Endothelial cell of umbilical vein (primary cell): Measurements from ENCODE around the gene TMEM125. TPM values are rescaled to one million over a fixed set of nuclear protein-coding genes. Genes with fewer than 3 reads are reported as not detected.

Source experiments
- BruUV-seq: library from RNA; stranded (reverse); fragments of 400-500 nt; replicated peaks from 2 replicates; lab custom pipeline; 2021; lab: Mats Ljungman, UMichigan
- CTCF ChIA-PET: fragments of 300-600, 350-600 bp; sonication (Branson Sonifier 250); formaldehyde crosslinking; loops from one replicate; lab custom pipeline; 2021; ENCODE audit warnings: antibody characterized with exemption, inconsistent platforms; lab: Charles Lee
- POLR2A ChIA-PET: fragments of 300-600, 350-600 bp; sonication (Branson Sonifier 250); formaldehyde crosslinking; loops from one replicate; lab custom pipeline; 2021; ENCODE audit warnings: antibody characterized with exemption, inconsistent platforms; lab: Charles Lee
- DNase-seq: peaks from one replicate; pipeline ENCODE4 v3.0.0-alpha.2; 2011; ENCODE audit warnings: low read depth, low spot score
- FAIRE-seq: peaks from 2 replicates; lab custom pipeline; 2011; peaks lifted over from hg19 to GRCh38; lab: Jason Lieb, UNC
- H2AFZ ChIP-seq: 2 replicates; pipeline ENCODE4 v1.6.0; 2012; ENCODE audit warnings: low read depth, low read length, control low read depth, inconsistent platforms
- H3K27ac ChIP-seq: 2 replicates; pipeline ENCODE4 v1.5.1; 2011; ENCODE audit warnings: low read depth, mild to moderate bottlenecking, control low read depth, low read length, moderate library complexity; ENCODE audit not compliant: insufficient read depth
- H3K27me3 ChIP-seq, 2 experiments: 2 replicates each; pipeline versions ENCODE4 v1.6.0 to v1.6.1; 2011; ENCODE audit warnings: low read length in 2 of 2, mixed read lengths in 1 of 2; ENCODE audit not compliant: control insufficient read depth in 2 of 2, insufficient read depth in 2 of 2
- H3K36me3 ChIP-seq, 2 experiments: 2 replicates in 1 of 2; 3 replicates in 1 of 2; pipeline ENCODE4 v1.5.1; 2011; ENCODE audit warnings: low read length in 2 of 2, mild to moderate bottlenecking in 1 of 2, moderate library complexity in 1 of 2; ENCODE audit not compliant: control insufficient read depth in 2 of 2, insufficient read depth in 2 of 2; ENCODE audit errors: extremely low read depth in 1 of 2
- H3K4me1 ChIP-seq: 3 replicates; pipeline ENCODE4 v1.5.1; 2011; ENCODE audit warnings: mild to moderate bottlenecking, low read length; ENCODE audit not compliant: control insufficient read depth, insufficient read depth; ENCODE audit errors: extremely low read depth
- H3K4me2 ChIP-seq: 2 replicates; pipeline ENCODE4 v1.6.1; 2011; ENCODE audit warnings: low read length, control low read depth, mixed read lengths; ENCODE audit not compliant: insufficient read depth
- H3K4me3 ChIP-seq, 3 experiments: fragments of 200-600 bp in 1 of 3; sonication (generic), shearing (Covaris generic) in 1 of 3; replicated peaks in 1 of 3; 2 replicates each; pipeline ENCODE4 v1.5.1; 2011 to 2016; ENCODE audit warnings: control low read depth in 3 of 3, low read length in 3 of 3, mild to moderate bottlenecking in 2 of 3, inconsistent platforms in 1 of 3, low read depth in 1 of 3, moderate library complexity in 1 of 3; ENCODE audit not compliant: insufficient read depth in 1 of 3
- H3K79me2 ChIP-seq: 2 replicates; pipeline ENCODE4 v1.6.0; 2012; ENCODE audit warnings: low read length, inconsistent platforms; ENCODE audit not compliant: control insufficient read depth, insufficient read depth
- H3K9ac ChIP-seq: replicated peaks from 2 replicates; pipeline ENCODE3; 2011; ENCODE audit warnings: low read length, control low read depth; ENCODE audit not compliant: insufficient read depth; ENCODE audit errors: extremely low read depth
- H3K9me1 ChIP-seq: replicated peaks from 3 replicates; pipeline ENCODE4 v1.6.0; 2011; ENCODE audit warnings: mild to moderate bottlenecking, low read length; ENCODE audit not compliant: control insufficient read depth, insufficient read depth; ENCODE audit errors: extremely low read depth
- H3K9me3 ChIP-seq: replicated peaks from 2 replicates; pipeline ENCODE4 v1.5.1; 2012; ENCODE audit warnings: low read length, inconsistent platforms; ENCODE audit not compliant: control insufficient read depth, insufficient read depth
- H4K20me1 ChIP-seq: replicated peaks from 2 replicates; pipeline ENCODE3; 2011; ENCODE audit warnings: mild to moderate bottlenecking, low read length; ENCODE audit not compliant: control insufficient read depth, insufficient read depth; ENCODE audit errors: extremely low read depth
- EZH2 ChIP-seq: IDR thresholded peaks from 2 replicates; pipeline ENCODE4 v1.6.1; 2012; ENCODE audit warnings: borderline replicate concordance, low read depth, mild to moderate bottlenecking, moderate library complexity, low read length, inconsistent platforms; ENCODE audit not compliant: severe bottlenecking
- FOS ChIP-seq: IDR thresholded peaks from 2 replicates; pipeline ENCODE4 v1.6.1; 2011; ENCODE audit warnings: mild to moderate bottlenecking, low read length, moderate library complexity, borderline replicate concordance; ENCODE audit not compliant: insufficient read depth
- GATA2 ChIP-seq: IDR thresholded peaks from 2 replicates; pipeline ENCODE4 v1.7.0; 2011; ENCODE audit warnings: low read depth, mild to moderate bottlenecking, moderate library complexity, mixed read lengths, low read length; ENCODE audit not compliant: insufficient read length, insufficient read depth
- JUN ChIP-seq: IDR thresholded peaks from 2 replicates; pipeline ENCODE4 v1.6.1; 2011; ENCODE audit warnings: borderline replicate concordance, low read depth; ENCODE audit not compliant: insufficient read length, insufficient read depth
- MYC ChIP-seq: IDR thresholded peaks from one replicate; pipeline ENCODE4 v1.6.1; 2011; ENCODE audit warnings: mild to moderate bottlenecking, low read depth, low read length
- POLR2A ChIP-seq: IDR thresholded peaks from 2 replicates; pipeline ENCODE4 v1.6.1; 2012; ENCODE audit warnings: low read depth, mild to moderate bottlenecking, control low read depth, low read length
- POLR2AphosphoS5 ChIP-seq: IDR thresholded peaks from 2 replicates; pipeline ENCODE4 v1.6.1; 2012; ENCODE audit warnings: low read depth, mild to moderate bottlenecking, control low read depth, low read length, moderate library complexity; ENCODE audit not compliant: insufficient read depth
- dilution Hi-C: fragments of 300-500 bp; cut with MboI; formaldehyde crosslinking; loops from one replicate; pipeline ENCODE4 v1.15.0; 2019; ENCODE audit warnings: low sequenced_read_pairs; ENCODE audit not compliant: extremely low pct_ligation_motif_present
- intact Hi-C: fragments of 100-400 bp; cut with micrococcal nuclease; formaldehyde crosslinking; loops from one replicate; pipeline ENCODE4 v1.10.0; 2022
- polyA plus RNA-seq, 4 experiments: library from polyadenylated mRNA; depleted of rRNA in 3 of 4; stranded (reverse) in 3 of 4; unstranded in 1 of 4; fragments of >200 nt; gene quantifications; 2 replicates each; pipeline versions ENCODE4 v1.2.1 to v1.2.3, GENCODE V29; 2011 to 2012; ENCODE audit warnings: missing spikeins in 1 of 4
- total RNA-seq: library from RNA; stranded (reverse); gene quantifications from 2 replicates; pipeline ENCODE4 v1.2.3, GENCODE V29; 2021
- TF ChIP-seq, protein P1 (sequence below), 2 donors: IDR thresholded peaks; 1 replicate in 1 of 2; 2 replicates in 1 of 2; pipeline ENCODE4 v1.5.1; 2011; ENCODE audit warnings: low read length in 2 of 2, mild to moderate bottlenecking in 2 of 2, moderate library complexity in 2 of 2, control low read depth in 1 of 2, inconsistent platforms in 1 of 2, low read depth in 1 of 2; ENCODE audit not compliant: insufficient read depth in 1 of 2; ENCODE audit errors: extremely low read depth in 1 of 2
- TF ChIP-seq, protein P2 (sequence below): IDR thresholded peaks from 2 replicates; pipeline ENCODE4 v1.6.1; 2011; ENCODE audit not compliant: insufficient read depth, insufficient read length

Gene TMEM125
- total and polyA plus RNA-seq, 2 donors (not counting 3 experiments of a cell fraction or from before 2014, with no cell fraction given) = 0.17 TPM; not detected in 1

DNA sequence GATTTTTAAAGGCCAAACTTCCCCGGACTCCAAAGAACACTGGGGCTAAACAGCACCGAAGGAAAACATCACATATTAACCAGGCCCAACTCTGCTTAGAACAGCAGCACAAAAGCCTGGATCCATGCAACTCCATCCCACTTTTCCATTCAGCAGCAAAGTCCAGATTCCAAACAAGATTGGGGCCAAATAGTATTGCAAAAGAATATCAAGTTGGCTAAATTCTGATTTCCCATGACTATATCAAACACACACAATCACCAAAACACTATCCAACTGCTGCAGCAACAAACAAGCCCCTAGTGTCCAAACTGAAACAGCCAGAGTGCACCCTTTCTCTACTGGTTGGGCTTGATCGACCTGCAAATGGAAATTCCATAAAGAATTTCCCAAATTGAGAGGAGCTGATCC lies 19.4 kb upstream of the TMEM125 start:
- H2AFZ ChIP-seq = no peak overlapping the region
- H3K36me3 ChIP-seq = no peaks in the 10 kb centered on the region
- FAIRE-seq (no peak), DNase-seq (no peak)
- H3K4me3 ChIP-seq = no peak overlapping the region
- intact Hi-C loops = no loop called here
- ChIA-PET POLR2A (no interaction called here), CTCF (no interaction called here)
- H3K9me1 ChIP-seq = no peaks in the 10 kb centered on the region
- H4K20me1 ChIP-seq = no peaks in the 10 kb centered on the region
- no peak for TF ChIP-seq MYC
- TF ChIP-seq, protein P1, sequence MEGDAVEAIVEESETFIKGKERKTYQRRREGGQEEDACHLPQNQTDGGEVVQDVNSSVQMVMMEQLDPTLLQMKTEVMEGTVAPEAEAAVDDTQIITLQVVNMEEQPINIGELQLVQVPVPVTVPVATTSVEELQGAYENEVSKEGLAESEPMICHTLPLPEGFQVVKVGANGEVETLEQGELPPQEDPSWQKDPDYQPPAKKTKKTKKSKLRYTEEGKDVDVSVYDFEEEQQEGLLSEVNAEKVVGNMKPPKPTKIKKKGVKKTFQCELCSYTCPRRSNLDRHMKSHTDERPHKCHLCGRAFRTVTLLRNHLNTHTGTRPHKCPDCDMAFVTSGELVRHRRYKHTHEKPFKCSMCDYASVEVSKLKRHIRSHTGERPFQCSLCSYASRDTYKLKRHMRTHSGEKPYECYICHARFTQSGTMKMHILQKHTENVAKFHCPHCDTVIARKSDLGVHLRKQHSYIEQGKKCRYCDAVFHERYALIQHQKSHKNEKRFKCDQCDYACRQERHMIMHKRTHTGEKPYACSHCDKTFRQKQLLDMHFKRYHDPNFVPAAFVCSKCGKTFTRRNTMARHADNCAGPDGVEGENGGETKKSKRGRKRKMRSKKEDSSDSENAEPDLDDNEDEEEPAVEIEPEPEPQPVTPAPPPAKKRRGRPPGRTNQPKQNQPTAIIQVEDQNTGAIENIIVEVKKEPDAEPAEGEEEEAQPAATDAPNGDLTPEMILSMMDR (IDR thresholded peaks at IDR 0.05; ENCODE audit: extremely low read depth in 1 of 2, insufficient read depth in 1 of 2, low read depth in 1 of 2, low read length in 2 of 2) = no peak
- TF ChIP-seq JUN = no peak
- TF ChIP-seq EZH2 = no peak
- TF ChIP-seq, protein P2, sequence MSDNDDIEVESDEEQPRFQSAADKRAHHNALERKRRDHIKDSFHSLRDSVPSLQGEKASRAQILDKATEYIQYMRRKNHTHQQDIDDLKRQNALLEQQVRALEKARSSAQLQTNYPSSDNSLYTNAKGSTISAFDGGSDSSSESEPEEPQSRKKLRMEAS = no peak
- no peak for TF ChIP-seq FOS
- no peak for TF ChIP-seq POLR2A
- no peak for TF ChIP-seq GATA2
- no peak for TF ChIP-seq POLR2AphosphoS5
- H3K4me2 ChIP-seq = no peak overlapping the region
- H3K4me1 ChIP-seq = no peaks in the 10 kb centered on the region
- no peaks in the 10 kb centered on the region for H3K9me3 ChIP-seq
- H3K27me3 ChIP-seq = peaks cover 5 to 11% of the 10 kb centered on the region in 2 experiments
- no peaks in the 10 kb centered on the region for H3K79me2 ChIP-seq
- no peak overlapping the region for H3K27ac ChIP-seq
- no TSS peak for BruUV-seq
- dilution Hi-C loops = no loop called here
- H3K9ac ChIP-seq = no peak overlapping the region
